ENCODE results near the gene SYTL2.

SYTL2 gene

DNA sequence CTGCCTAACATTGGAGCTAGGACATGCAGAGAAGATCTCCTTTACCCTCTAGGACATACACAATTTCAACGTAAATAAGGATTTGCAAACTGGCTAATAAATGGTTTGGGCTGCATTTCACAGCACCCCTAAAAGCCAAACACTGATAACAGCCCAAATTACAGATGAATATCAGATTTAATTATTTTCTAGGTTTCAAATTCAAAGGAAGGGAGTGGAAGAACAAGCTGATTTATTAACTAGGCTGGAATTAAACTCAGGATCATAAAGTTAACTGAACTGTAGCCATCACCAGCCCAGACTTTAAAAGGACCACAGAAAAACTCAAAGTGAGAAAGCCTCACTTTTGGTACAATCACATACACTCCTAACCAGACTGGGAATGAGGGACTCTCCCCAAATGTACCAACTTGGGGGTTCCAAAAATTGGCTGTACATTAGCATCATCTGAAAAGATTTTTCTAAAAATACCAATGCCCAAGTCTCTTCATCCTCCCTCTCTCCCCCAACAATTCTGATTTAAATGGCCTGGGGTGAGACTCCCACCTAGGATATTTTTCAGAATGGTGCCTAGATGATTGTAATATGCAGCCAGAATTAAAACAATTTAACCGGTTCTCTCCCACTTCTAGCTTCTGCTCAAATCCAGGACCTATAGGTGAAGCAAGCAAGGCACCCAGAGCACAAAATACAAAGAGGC is 43.5 kb downstream of the SYTL2 start:
- H3K36me3 Mint-ChIP-seq (ENCODE audit: low read depth), result peaks cover 6% of the 10 kb centered on the region
- H3K9me3 Mint-ChIP-seq, result no peaks in the 10 kb centered on the region
- H3K4me1 Mint-ChIP-seq (ENCODE audit: low read depth), result peaks cover 60% of the 10 kb centered on the region
- H3K4me3 Mint-ChIP-seq, result no peak overlapping the region
- no peaks in the 10 kb centered on the region for H3K27me3 Mint-ChIP-seq
- peak overlapping the region; percentile 3 for H3K27ac Mint-ChIP-seq

DNA sequence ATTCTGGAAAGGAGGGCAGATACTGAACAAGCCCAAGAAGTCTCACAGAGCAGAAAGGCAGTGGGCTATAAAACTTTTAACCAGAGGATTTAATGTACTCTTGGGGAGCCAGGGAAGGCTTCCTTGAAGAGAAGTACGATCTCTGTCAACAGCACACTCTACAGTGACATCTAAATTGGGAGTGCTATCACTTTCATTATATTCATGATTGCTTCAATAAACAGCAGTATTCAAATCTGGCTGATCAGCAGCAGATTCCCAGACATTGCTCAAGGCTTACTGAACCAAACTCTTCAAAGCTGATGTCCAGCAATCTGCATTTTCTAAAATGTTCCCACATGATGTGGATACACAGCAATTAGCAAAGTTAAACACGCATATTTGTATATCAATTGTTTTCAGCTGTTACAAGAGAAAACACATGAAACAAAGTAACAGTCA is 44.2 kb downstream of the SYTL2 start:
- no peaks in the 10 kb centered on the region for H3K9me3 Mint-ChIP-seq
- H3K27ac Mint-ChIP-seq, result no peak overlapping the region
- peaks cover 65% of the 10 kb centered on the region for H3K4me1 Mint-ChIP-seq (ENCODE audit: low read depth)
- H3K36me3 Mint-ChIP-seq (ENCODE audit: low read depth), result peaks cover 6% of the 10 kb centered on the region
- H3K4me3 Mint-ChIP-seq, result no peak overlapping the region
- no peaks in the 10 kb centered on the region for H3K27me3 Mint-ChIP-seq

DNA sequence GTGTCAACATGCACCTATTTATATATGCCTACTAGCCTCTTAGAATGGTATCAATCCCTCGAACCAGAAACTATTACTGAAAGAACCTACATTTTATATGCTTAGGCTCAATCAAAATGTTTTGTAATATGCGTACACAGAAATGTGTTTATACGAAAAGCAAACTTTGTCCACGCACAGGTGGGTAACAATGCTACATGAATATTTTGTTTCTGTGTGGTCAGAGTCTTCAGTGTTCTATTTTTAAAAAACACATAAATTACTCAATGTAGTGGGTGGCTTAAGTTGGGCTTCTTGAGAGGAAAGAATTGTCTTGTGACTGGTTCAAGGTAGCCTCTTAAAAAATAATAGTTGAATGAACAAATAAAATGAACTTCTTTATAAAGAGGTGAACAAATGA is 46.1 kb downstream of the SYTL2 start:
- Mint-ChIP-seq H3K36me3 (ENCODE audit: low read depth) (no peaks in the 10 kb centered on the region), H3K9me3 (no peaks in the 10 kb centered on the region), H3K27me3 (no peaks in the 10 kb centered on the region), H3K4me3 (no peak overlapping the region), H3K4me1 (ENCODE audit: low read depth) (peaks cover 64% of the 10 kb centered on the region), H3K27ac (no peak overlapping the region)

DNA sequence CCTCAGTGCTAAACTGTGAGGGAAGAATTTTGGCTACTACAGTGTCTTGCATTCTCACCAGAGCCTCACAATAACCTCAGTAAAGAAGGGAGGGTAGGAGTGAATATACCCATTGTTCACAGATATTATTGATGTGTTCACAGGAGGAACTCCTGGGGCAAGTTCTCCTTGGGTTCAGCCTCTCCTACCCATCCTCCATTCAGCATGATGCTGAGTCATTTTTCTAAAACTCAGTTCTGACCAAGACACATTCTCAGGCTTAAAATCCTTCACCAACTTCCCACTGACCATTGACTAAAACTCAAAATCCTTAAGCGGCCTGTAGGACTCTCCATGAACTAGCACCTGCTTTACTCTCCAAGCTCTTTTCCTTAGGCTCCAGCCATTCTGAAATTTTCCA is 48.7 kb downstream of the SYTL2 start:
- Mint-ChIP-seq H3K27ac (no peak overlapping the region), H3K36me3 (ENCODE audit: low read depth) (no peaks in the 10 kb centered on the region), H3K9me3 (no peaks in the 10 kb centered on the region), H3K4me1 (ENCODE audit: low read depth) (peaks cover 62% of the 10 kb centered on the region), H3K4me3 (no peak overlapping the region), H3K27me3 (no peaks in the 10 kb centered on the region)

- no peaks in the 10 kb centered on the region for H3K27me3 Mint-ChIP-seq
- no peak overlapping the region for H3K4me3 Mint-ChIP-seq
- H3K9me3 Mint-ChIP-seq, result no peaks in the 10 kb centered on the region
- peaks cover 78% of the 10 kb centered on the region for H3K4me1 Mint-ChIP-seq (ENCODE audit: low read depth)
- H3K27ac Mint-ChIP-seq, result no peak overlapping the region
- no peaks in the 10 kb centered on the region for H3K36me3 Mint-ChIP-seq (ENCODE audit: low read depth)
These were observed 51.0 kb downstream of the SYTL2 start for GRCh38 chr11:85759915-85760314.

DNA sequence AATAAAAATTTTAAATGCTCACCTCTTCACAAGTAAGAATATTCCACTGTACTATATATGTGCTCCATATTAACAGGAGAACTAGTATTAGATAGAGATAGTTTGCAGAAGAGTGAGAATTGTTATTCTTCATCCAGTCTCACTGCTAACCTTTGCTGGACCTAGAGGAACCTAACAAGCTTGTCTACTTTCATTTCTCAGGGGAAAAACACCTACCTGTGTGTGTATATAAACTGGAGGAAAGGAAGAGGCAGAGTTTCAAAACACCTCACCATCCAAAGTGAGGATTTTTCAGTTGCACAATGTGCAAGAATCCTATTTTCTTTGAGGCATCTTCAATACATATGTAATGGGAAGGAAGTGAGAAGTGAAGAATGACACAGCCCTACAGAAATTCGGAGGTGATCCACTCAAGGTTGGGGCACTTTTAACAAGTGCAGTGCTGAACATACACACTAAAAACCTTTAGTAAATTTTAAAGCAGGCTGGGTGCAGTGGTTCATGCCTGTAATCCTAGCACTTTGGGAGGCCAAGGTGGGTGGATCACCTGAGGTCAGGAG is 52.4 kb downstream of the SYTL2 start:
- peaks cover 81% of the 10 kb centered on the region for H3K4me1 Mint-ChIP-seq (ENCODE audit: low read depth)
- H3K9me3 Mint-ChIP-seq, result no peaks in the 10 kb centered on the region
- H3K27ac Mint-ChIP-seq, result no peak overlapping the region
- H3K36me3 Mint-ChIP-seq (ENCODE audit: low read depth), result no peaks in the 10 kb centered on the region
- H3K4me3 Mint-ChIP-seq, result no peak overlapping the region
- no peaks in the 10 kb centered on the region for H3K27me3 Mint-ChIP-seq

GRCh38 chr11:85758026-85758425 is 52.9 kb downstream of the SYTL2 start:
- Mint-ChIP-seq H3K4me1 (ENCODE audit: low read depth) (peaks cover 82% of the 10 kb centered on the region), H3K4me3 (no peak overlapping the region), H3K36me3 (ENCODE audit: low read depth) (no peaks in the 10 kb centered on the region)

GRCh38 chr11:85756401-85757200 is 54.3 kb downstream of the SYTL2 start:
- Mint-ChIP-seq H3K9me3 (no peaks in the 10 kb centered on the region), H3K4me3 (no peak overlapping the region), H3K36me3 (ENCODE audit: low read depth) (no peaks in the 10 kb centered on the region), H3K27me3 (no peaks in the 10 kb centered on the region), H3K27ac (peak overlapping the region; percentile 15), H3K4me1 (ENCODE audit: low read depth) (peaks cover 85% of the 10 kb centered on the region)

More at GRCh38 chr11:85758026-85758425, 52.9 kb downstream of the SYTL2 start:
- no peaks in the 10 kb centered on the region for H3K9me3 Mint-ChIP-seq
- no peaks in the 10 kb centered on the region for H3K27me3 Mint-ChIP-seq
- no peak overlapping the region for H3K27ac Mint-ChIP-seq

GRCh38 chr11:85755701-85756100 is 55.2 kb downstream of the SYTL2 start:
- Mint-ChIP-seq H3K27ac (peak overlapping the region; percentile 56), H3K4me1 (ENCODE audit: low read depth) (peaks cover 94% of the 10 kb centered on the region), H3K27me3 (no peaks in the 10 kb centered on the region), H3K36me3 (ENCODE audit: low read depth) (no peaks in the 10 kb centered on the region), H3K4me3 (no peak overlapping the region), H3K9me3 (no peaks in the 10 kb centered on the region)

DNA sequence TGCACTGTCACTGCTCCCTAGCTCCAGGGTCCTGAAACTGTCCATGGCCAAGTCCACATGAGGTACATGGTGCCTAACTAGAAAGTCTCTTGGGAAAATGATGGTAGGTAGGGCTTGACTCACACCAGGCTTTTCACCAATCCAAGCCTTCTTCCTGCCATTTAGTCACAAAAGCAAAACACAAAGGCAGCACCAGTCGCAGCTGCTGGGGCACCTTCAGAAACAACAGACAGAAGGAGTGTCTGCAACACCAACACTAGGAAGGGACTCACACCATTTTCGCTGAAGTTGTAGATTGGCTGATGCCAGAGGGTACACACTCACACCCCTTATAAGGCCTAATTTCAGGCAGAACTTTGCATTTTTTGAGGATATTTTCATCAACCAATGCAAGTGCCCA is 55.7 kb downstream of the SYTL2 start:
- Mint-ChIP-seq H3K27me3 (no peaks in the 10 kb centered on the region), H3K4me3 (no peak overlapping the region), H3K4me1 (ENCODE audit: low read depth) (peaks cover 95% of the 10 kb centered on the region), H3K36me3 (ENCODE audit: low read depth) (no peaks in the 10 kb centered on the region), H3K9me3 (no peaks in the 10 kb centered on the region), H3K27ac (peak overlapping the region; percentile 56)

- H3K9me3 Mint-ChIP-seq, result no peaks in the 10 kb centered on the region
- peak overlapping the region; percentile 95 for H3K27ac Mint-ChIP-seq
These were observed 57.9 kb downstream of the SYTL2 start for GRCh38 chr11:85752890-85753581.

GRCh38 chr11:85752201-85752889 is 58.6 kb downstream of the SYTL2 start:
- Mint-ChIP-seq H3K4me1 (ENCODE audit: low read depth) (peaks cover 97% of the 10 kb centered on the region), H3K4me3 (peak overlapping the region; percentile 76)

More at GRCh38 chr11:85752890-85753581, 57.9 kb downstream of the SYTL2 start:
- H3K4me3 Mint-ChIP-seq, result peak overlapping the region; percentile 76
- no peaks in the 10 kb centered on the region for H3K27me3 Mint-ChIP-seq
- H3K4me1 Mint-ChIP-seq (ENCODE audit: low read depth), result peaks cover 97% of the 10 kb centered on the region
- H3K36me3 Mint-ChIP-seq (ENCODE audit: low read depth), result no peaks in the 10 kb centered on the region

DNA sequence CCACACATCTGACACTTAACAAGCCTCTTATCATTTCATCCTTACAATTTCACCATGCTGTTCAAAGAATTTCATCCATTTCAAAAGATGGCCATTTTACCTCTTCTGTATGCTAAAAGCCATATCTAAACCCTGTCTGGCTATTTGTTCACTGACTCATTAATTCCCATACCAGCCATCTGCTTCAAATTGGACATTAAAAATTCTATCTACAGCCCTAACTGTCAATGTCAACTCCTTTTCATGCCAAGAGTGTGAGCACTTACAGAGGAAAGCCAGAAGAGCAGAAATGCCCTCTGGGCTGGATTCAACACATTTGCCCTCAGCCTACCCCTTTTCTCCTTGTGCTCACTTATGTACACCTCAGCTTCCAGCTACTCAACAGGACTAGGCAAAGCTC is 59.2 kb downstream of the SYTL2 start:
- Mint-ChIP-seq H3K4me3 (no peak overlapping the region), H3K4me1 (ENCODE audit: low read depth) (peaks cover 94% of the 10 kb centered on the region), H3K27ac (peak overlapping the region; percentile 95), H3K27me3 (no peaks in the 10 kb centered on the region), H3K9me3 (no peaks in the 10 kb centered on the region), H3K36me3 (ENCODE audit: low read depth) (no peaks in the 10 kb centered on the region)

More at GRCh38 chr11:85752201-85752889, 58.6 kb downstream of the SYTL2 start:
- no peaks in the 10 kb centered on the region for H3K27me3 Mint-ChIP-seq
- H3K9me3 Mint-ChIP-seq, result no peaks in the 10 kb centered on the region
- peak overlapping the region; percentile 95 for H3K27ac Mint-ChIP-seq
- no peaks in the 10 kb centered on the region for H3K36me3 Mint-ChIP-seq (ENCODE audit: low read depth)

DNA sequence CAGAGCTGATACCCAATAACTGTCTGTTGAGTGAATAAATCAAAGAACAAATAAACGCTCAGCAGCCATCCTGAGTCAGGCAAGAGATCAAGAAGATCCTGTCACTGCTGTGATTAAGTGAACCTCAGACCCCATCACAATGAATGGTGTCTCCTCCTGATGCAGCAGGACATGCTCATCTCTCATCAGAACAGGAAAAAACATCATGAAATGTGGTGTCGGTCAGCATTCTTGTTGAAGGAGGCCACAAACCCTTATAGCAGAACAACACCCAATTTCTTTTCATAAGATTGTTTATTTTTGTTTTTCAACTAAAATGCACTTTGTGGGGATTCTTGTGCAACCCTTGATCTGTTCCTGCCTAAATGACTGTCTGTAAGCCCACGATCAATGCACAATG is 60.3 kb downstream of the SYTL2 start:
- Mint-ChIP-seq H3K36me3 (ENCODE audit: low read depth) (no peaks in the 10 kb centered on the region), H3K9me3 (no peaks in the 10 kb centered on the region), H3K4me3 (no peak overlapping the region), H3K27ac (peak overlapping the region; percentile 78), H3K4me1 (ENCODE audit: low read depth) (peaks cover 93% of the 10 kb centered on the region), H3K27me3 (no peaks in the 10 kb centered on the region)
